ENCODE data around the gene IL22RA1. TPM values are rescaled to one million over a fixed set of nuclear protein-coding genes. Genes with fewer than 3 reads are reported as not detected.

Gene IL22RA1
- total and polyA plus RNA-seq, 9 of the 15 experiments (the other 6 are each of a cell fraction or from before 2014, with no cell fraction given), result not detected

GRCh38 chr1:24165500-24165899, 22.6 kb upstream of the IL22RA1 start:
- intact Hi-C loops (cut with micrococcal nuclease), result no loop called here
- Histone ChIP-seq H2AFZ (ENCODE audit: low read depth, low read length) (no peak overlapping the region), H3K4me2 (ENCODE audit: insufficient read depth, low read length) (no peak overlapping the region), H3K9me1 (ENCODE audit: control insufficient read depth, insufficient read depth, low read length) (no peaks in the 10 kb centered on the region), H4K20me1 (replicated peaks; ENCODE audit: control insufficient read depth, insufficient read depth, low read length) (peaks cover 12% of the 10 kb centered on the region; the same call in 1 of the 2 replicates), H3K9ac (ENCODE audit: insufficient read depth in 1 of 2, low read depth in 2 of 2, low read length in 2 of 2) (no peak overlapping the region), H3K4me1 (replicated peaks in 1 of 2; ENCODE audit: control insufficient read depth in 2 of 2, insufficient read depth in 2 of 2, low read length in 2 of 2) (no peaks in the 10 kb centered on the region), H3K27me3 (ENCODE audit: control insufficient read depth in 2 of 2, insufficient read depth in 2 of 2, low read length in 2 of 2) (peaks cover 50 to 81% of the 10 kb centered on the region in 2 experiments), H3K79me2 (ENCODE audit: control insufficient read depth, insufficient read depth, low read length) (no peaks in the 10 kb centered on the region), H3K9me3 (replicated peaks; ENCODE audit: control insufficient read depth, insufficient read depth, low read depth, low read length) (no peaks in the 10 kb centered on the region), H3K36me3 (ENCODE audit: control insufficient read depth, insufficient read depth, low read length) (no peaks in the 10 kb centered on the region), H3K4me3 (no peak overlapping the region), H3K27ac (ENCODE audit: extremely low read depth, low read depth, low read length) (no peak overlapping the region)
- ChIA-PET CTCF (ENCODE audit: low intra/inter-chr PET ratio) (no interaction called here), POLR2A (interaction anchor here (0.6 to 1.3 kb wide), 4 partner anchors 10 to 51 kb away, joined by 3 to 5 read pairs (median 4); no protein-coding TSS in a partner anchor)
- TF ChIP-seq ZFP36 (IDR thresholded peaks at IDR 0.05; ENCODE audit: low read depth, low read length, partially characterized antibody) (peak; percentile 88), RBM25 (IDR thresholded peaks at IDR 0.05; ENCODE audit: low read depth, low read length, severe bottlenecking) (peak; percentile 34), NEUROD1 (IDR thresholded peaks at IDR 0.05; ENCODE audit: borderline replicate concordance, low read depth, low read length, partially characterized antibody) (no peak), IRF9 (tag; IDR thresholded peaks at IDR 0.05) (no peak), XRCC3 (IDR thresholded peaks at IDR 0.05) (no peak), NR2F6 (CRISPR knock-in tag; IDR thresholded peaks at IDR 0.05) (no peak)
- DNase-seq (ENCODE audit: extremely low read depth in 1 of 4, low spot score in 3 of 4) (no peak), FAIRE-seq (no peak), ATAC-seq (no peak)
- in situ Hi-C loops (cut with MboI), result no loop called here
- WGBS (ENCODE audit: insufficient coverage, low coverage, missing lambda C conversion rate), result 0% methylated on average over 2 of the region's 2 CpGs
- BruUV-seq (replicated peaks), result no TSS peak

Data from K562 (cell line).